Measurements from ENCODE around the gene GRM4. TPM values are rescaled to one million over a fixed set of nuclear protein-coding genes. Genes with fewer than 3 reads are reported as not detected.

Gene GRM4
- total RNA-seq, 2 donors from 2014 or later = 4.4 TPM; not detected in 1

DNA sequence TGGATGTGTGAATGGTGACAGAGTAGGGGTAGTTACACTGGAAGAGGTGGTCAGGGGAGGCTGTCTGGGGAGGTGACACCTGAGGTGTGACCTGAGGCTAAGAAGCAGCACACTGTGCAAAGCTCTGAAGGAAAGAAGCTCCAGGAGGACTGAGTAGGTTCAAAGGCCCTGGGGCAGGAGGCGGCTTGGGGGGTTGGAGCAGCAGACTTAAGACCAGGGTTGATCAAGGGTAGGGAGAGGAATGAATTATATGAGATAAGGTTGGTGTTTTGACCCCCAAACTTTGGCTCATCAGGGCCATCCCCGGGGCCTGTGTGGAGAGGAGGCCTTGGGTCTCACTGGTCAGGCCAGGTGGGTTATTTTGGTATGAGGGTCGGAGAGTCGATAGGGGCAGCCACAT is 166.1 kb downstream of the GRM4 start:
- no peaks in the 10 kb centered on the region for H3K9me3 ChIP-seq
- no peak overlapping the region for H3K4me3 ChIP-seq
- H3K27ac ChIP-seq = no peak overlapping the region
- no peaks in the 10 kb centered on the region for H3K36me3 ChIP-seq
- intact Hi-C loops (cut with DNase I) = no loop called here
- WGBS = 97% methylated on average over 4 of the region's 4 CpGs
- no peak for DNase-seq (ENCODE audit: low spot score)
- TF ChIP-seq POLR2A (IDR thresholded peaks at IDR 0.05) (no peak), POLR2AphosphoS5 (IDR thresholded peaks at IDR 0.05) (no peak)
- TF ChIP-seq, protein P1, sequence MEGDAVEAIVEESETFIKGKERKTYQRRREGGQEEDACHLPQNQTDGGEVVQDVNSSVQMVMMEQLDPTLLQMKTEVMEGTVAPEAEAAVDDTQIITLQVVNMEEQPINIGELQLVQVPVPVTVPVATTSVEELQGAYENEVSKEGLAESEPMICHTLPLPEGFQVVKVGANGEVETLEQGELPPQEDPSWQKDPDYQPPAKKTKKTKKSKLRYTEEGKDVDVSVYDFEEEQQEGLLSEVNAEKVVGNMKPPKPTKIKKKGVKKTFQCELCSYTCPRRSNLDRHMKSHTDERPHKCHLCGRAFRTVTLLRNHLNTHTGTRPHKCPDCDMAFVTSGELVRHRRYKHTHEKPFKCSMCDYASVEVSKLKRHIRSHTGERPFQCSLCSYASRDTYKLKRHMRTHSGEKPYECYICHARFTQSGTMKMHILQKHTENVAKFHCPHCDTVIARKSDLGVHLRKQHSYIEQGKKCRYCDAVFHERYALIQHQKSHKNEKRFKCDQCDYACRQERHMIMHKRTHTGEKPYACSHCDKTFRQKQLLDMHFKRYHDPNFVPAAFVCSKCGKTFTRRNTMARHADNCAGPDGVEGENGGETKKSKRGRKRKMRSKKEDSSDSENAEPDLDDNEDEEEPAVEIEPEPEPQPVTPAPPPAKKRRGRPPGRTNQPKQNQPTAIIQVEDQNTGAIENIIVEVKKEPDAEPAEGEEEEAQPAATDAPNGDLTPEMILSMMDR (IDR thresholded peaks at IDR 0.05) = no peak
- no peaks in the 10 kb centered on the region for H3K27me3 ChIP-seq (replicated peaks; ENCODE audit: insufficient read depth)
- H3K4me1 ChIP-seq (replicated peaks) = no peaks in the 10 kb centered on the region

DNA sequence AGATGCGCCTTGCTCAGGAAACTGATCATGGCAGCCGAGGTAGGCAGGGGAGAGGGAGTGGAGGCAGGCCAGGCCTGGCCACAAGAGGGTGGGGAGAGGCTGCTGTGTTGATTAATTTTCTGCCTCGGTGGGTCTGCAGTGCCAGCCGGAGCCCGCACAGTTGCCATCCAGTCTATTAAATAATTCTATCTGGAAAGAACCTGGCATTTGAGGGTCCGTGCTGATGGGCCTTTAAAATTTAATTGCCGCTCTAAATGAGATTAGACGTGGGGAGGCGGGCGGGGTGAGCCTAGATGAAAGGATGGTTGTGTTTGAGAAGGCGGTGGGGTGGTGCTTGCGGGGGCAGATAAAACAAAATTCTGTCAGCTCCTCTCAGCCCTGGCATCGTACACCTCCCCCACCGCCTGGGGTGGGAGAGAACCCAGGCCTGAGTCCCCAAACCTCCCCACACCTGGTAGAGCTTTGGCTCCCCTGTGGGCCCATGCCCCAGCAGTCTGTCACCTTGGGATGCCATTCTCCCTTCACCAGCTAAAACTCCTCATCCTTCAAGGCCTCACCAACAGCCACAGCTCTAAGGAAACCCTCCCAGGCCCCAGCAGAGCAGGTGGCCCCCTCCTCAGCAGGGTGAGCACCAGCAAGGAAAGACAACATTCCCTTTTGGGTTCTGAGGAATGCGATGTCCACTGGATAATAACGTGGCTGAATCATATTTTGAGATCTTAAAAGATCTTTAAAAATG is 167.3 kb downstream of the GRM4 start:
- H3K27ac ChIP-seq = no peak overlapping the region
- H3K9me3 ChIP-seq = no peaks in the 10 kb centered on the region
- H3K4me3 ChIP-seq = no peak overlapping the region
- no peaks in the 10 kb centered on the region for H3K36me3 ChIP-seq
- DNase-seq (ENCODE audit: low spot score) = no peak
- H3K4me1 ChIP-seq (replicated peaks) = no peaks in the 10 kb centered on the region
- intact Hi-C loops (cut with DNase I) = no loop called here
- no peaks in the 10 kb centered on the region for H3K27me3 ChIP-seq (replicated peaks; ENCODE audit: insufficient read depth)
- no peak for TF ChIP-seq POLR2AphosphoS5 (IDR thresholded peaks at IDR 0.05)
- TF ChIP-seq, protein P1 (IDR thresholded peaks at IDR 0.05) = no peak
- no peak for TF ChIP-seq POLR2A (IDR thresholded peaks at IDR 0.05)
- 56% methylated on average over 16 of the region's 16 CpGs for WGBS

DNA sequence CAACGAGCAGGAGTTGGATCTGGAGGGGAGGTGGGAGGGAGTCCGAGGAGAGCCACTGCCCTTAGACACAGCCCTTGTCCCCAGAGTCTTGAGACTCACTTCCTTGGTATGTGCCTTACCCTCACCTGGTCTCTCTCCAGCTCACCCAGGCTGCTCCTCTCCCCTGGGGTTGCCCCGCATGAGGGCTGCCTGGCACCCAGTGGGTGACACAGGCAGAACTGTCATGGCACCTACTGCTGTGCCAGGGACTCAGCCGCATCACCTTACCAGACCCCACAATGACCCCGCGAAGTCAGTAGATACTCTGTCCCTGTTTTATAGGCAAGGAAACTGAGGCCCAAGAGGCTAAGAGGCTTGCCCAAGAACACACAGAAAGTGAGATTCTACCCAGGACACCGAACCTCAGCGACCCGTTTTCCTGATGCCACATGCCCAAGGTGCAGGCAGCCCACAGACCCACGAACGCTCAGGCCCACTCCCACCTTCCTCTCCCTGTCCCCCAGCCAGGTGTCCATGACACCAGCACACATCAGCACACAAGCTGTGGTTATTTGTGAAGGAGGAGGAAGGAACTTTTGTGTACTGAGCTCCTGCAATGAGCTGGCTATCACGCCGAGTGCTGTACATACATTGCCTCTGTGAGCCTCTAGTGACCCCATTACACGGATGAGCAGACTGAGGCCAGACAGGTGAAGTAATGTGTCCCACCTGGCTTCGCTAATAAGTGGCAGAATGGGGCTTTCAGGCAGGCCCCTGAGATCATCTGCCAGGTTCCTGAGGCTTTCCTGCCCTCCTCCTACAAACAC is 168.1 kb downstream of the GRM4 start:
- no peaks in the 10 kb centered on the region for H3K9me3 ChIP-seq
- H3K36me3 ChIP-seq = no peaks in the 10 kb centered on the region
- H3K4me3 ChIP-seq = no peak overlapping the region
- intact Hi-C loops (cut with DNase I) = no loop called here
- no peaks in the 10 kb centered on the region for H3K4me1 ChIP-seq (replicated peaks)
- TF ChIP-seq POLR2AphosphoS5 (IDR thresholded peaks at IDR 0.05) = no peak
- no peak for DNase-seq (ENCODE audit: low spot score)
- no peak overlapping the region for H3K27ac ChIP-seq
- WGBS = 88% methylated on average over 15 of the region's 15 CpGs
- no peaks in the 10 kb centered on the region for H3K27me3 ChIP-seq (replicated peaks; ENCODE audit: insufficient read depth)

DNA sequence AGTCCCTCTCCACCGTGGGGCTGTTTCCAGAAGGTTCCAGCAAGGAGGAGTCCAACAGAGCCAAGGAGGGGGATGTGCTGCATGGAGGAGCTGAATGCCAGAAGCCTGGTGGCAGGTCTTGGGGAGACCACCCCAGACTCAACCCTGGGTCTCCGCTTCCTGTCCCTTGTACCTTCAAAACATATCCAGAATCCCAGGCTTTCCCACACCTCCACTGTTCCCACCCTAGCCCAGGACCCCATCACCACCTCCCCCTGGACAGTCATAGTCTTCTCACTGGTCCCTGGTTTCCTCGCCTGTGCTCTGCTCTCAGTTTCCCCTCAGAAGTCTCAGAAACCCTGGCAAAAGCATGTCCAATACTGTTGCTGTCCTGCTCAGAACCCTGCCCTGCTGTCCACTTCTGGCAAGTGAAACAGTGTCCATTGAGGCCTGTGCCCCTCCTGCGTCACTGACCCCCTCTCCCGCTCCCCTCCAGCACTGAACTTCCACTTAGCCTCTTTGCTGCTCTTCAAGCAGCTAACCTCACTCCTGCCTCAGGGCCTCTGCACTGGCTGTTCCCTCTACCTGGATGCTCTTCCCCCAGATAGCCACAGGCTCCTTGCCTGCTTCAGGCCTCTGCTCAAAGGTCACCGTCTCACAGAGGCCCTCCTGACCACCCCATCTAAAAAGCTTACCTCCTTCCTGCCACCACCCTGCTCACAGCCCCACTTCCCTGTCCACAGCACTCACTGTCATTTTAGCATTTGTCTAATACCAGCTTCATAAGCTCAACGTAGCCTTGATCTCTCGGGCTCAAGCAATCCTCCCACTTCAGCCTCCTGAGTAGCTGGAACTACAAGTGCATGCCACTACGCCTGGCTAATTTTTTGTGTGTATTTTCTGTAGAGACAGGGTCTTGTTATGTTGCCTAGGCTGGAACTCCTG is 169.2 kb downstream of the GRM4 start:
- no peak for DNase-seq (ENCODE audit: low spot score)
- intact Hi-C loops (cut with DNase I) = no loop called here
- Histone ChIP-seq H3K9me3 (no peaks in the 10 kb centered on the region), H3K4me3 (no peak overlapping the region), H3K36me3 (no peaks in the 10 kb centered on the region), H3K27ac (no peak overlapping the region), H3K27me3 (replicated peaks; ENCODE audit: insufficient read depth) (no peaks in the 10 kb centered on the region), H3K4me1 (replicated peaks) (no peaks in the 10 kb centered on the region)
- WGBS = 91% methylated on average over 9 of the region's 9 CpGs
- TF ChIP-seq POLR2A (IDR thresholded peaks at IDR 0.05) (no peak), POLR2AphosphoS5 (IDR thresholded peaks at IDR 0.05) (no peak)
- TF ChIP-seq, protein P1 (IDR thresholded peaks at IDR 0.05) = no peak
